Measurements from ENCODE around the gene LDLRAD3. TPM values are rescaled to one million over a fixed set of nuclear protein-coding genes. Genes with fewer than 3 reads are reported as not detected.
A peak's percentile ranks its signal among the peaks of the same experiment; 100 is the strongest.

The LDLRAD3 gene
- total RNA-seq, 1 donor: 3.9 TPM

DNA sequence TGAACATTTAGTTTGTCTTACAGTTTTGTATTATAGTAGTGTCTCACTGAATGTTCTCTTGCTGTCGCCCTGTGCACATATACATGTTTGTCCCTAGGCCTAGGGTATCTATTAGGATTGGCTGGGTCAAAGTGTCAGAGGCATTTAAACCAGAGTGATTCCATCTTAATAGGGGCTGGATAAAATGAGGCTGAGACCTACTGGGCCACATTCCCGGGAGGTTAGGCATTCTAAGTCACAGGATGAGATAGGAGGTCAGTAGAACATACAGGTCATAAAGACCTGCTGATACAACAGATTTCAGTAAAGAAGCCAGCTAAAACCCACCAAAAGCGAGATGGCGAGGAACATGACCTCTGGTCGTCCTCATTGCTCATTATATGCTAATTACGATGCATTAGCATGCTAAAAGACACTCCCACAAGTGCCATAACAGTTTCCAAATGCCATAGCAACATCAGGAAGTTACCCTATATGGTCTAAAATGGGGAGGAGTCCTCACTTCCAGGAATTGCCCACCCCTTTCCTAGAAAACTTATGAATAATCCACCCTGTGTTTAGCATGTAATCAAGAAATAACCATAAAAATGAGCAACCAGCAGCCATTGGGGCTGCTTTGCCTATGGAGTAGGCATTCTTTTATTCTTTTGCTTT, 82.6 kb downstream of the LDLRAD3 start:
- no peak for DNase-seq (ENCODE audit: low read depth)
- TF ChIP-seq, protein P1, sequence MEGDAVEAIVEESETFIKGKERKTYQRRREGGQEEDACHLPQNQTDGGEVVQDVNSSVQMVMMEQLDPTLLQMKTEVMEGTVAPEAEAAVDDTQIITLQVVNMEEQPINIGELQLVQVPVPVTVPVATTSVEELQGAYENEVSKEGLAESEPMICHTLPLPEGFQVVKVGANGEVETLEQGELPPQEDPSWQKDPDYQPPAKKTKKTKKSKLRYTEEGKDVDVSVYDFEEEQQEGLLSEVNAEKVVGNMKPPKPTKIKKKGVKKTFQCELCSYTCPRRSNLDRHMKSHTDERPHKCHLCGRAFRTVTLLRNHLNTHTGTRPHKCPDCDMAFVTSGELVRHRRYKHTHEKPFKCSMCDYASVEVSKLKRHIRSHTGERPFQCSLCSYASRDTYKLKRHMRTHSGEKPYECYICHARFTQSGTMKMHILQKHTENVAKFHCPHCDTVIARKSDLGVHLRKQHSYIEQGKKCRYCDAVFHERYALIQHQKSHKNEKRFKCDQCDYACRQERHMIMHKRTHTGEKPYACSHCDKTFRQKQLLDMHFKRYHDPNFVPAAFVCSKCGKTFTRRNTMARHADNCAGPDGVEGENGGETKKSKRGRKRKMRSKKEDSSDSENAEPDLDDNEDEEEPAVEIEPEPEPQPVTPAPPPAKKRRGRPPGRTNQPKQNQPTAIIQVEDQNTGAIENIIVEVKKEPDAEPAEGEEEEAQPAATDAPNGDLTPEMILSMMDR (IDR thresholded peaks at IDR 0.05; ENCODE audit: insufficient read depth, low read depth, low read length): no peak
- no peak overlapping the region for H3K4me3 ChIP-seq (ENCODE audit: low read depth, low read length)

DNA sequence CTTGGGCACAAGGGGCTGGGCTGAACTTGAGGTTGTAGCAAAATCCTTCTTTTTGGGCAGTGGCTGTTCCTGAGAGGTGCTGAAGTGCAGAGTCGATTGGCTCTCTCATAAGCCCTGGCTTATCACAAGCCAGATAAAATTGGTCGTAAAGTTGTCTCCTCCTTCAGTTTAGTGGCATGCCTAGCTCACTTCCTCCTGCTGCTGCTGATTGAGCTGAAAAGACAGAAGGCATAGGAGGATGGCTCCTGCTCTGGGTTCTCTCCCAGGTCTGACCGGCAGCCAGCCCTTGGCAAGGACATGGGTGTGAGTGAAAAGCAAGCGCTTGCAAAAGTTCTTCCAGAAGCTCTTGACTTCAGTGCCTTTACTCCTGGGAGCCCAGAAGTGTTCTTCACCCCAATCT, 83.9 kb downstream of the LDLRAD3 start:
- no peak overlapping the region for H3K4me3 ChIP-seq (ENCODE audit: low read depth, low read length)
- TF ChIP-seq, protein P1 (IDR thresholded peaks at IDR 0.05; ENCODE audit: insufficient read depth, low read depth, low read length): no peak
- peak; percentile 79 for DNase-seq (ENCODE audit: low read depth)

DNA sequence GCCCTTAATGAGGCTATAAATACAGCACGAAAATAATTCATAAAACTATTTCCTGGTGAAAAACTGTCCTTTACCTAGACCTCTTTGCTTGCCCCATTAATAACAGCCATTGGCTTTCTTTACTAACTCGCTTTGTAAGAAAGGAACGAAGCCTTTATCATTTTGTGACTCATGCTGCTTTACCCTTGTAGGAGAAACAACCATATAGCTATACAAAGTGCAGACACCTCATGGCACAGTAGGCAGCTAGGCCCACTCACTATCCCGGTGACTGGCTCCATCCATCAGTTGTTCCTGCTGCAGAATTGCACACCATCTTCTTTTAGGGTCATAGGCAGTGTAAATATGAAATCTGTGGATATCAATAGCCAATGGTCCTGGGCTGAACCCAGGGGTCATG, 85.8 kb downstream of the LDLRAD3 start:
- DNase-seq (ENCODE audit: low read depth): no peak
- H3K4me3 ChIP-seq (ENCODE audit: low read depth, low read length): no peak overlapping the region
- TF ChIP-seq, protein P1 (IDR thresholded peaks at IDR 0.05; ENCODE audit: insufficient read depth, low read depth, low read length): no peak

DNA sequence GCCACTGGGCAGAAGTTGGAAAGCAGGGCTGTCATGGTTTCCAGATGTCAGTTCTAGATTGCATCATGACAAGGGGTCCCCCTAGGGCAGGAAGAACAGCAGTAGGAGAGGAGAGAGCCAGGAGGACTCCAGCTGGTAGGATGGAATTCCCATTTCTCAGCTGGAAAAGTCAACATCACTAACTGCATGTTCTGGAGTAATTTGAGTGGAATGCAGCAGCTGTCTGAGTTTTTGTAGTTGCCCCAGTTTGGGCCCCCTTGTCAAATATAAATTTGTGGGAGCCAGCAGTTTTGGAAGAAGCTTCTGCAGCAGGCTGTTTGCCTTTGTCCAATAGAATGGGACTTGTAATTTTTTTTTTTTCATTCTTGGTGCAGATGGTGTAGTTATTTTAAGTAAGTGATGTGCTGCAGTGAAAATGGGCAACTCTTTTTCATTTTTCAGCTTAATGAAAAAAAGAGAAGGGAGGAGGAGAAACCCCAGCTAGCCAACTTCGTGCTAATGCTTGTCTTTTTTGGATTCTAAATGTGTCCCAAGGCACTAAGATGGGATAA, 86.9 kb downstream of the LDLRAD3 start:
- no peak overlapping the region for H3K4me3 ChIP-seq (ENCODE audit: low read depth, low read length)
- TF ChIP-seq, protein P1 (IDR thresholded peaks at IDR 0.05; ENCODE audit: insufficient read depth, low read depth, low read length): no peak
- peak; percentile 77 for DNase-seq (ENCODE audit: low read depth)

DNA sequence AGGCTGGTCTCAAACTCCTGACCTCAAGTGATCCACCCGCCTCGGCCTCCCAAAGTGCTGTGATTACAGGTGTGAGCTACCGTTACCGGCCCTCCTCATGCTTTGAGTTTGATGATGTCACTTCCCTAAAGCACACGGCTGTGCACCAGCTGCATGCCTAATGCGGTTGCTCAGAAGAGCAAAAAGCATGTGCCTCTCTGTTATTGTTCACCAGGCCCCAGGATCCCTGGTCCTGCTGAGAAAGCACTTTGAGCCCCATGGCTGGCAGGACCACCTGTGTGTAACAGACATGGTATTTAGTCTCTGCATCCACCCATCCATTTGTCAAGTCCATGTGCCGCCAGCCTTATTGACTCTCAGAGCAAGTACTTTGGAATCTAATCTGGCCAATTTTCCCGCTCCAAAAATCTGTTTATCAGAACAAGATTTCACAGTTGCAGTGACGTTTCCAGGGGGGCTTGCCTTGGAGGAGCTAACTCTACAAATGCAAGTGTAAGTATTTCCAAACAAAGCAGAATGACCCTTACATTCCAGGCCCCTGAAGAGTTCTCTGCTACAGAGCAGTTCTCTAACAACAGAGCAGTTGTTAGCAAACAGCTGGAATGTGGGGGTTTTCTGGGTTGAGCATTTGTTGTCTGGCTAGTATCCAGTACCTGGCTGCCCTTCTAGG, 89.4 kb downstream of the LDLRAD3 start:
- no peak for DNase-seq (ENCODE audit: low read depth)
- no peak overlapping the region for H3K4me3 ChIP-seq (ENCODE audit: low read depth, low read length)
- TF ChIP-seq, protein P1 (IDR thresholded peaks at IDR 0.05; ENCODE audit: insufficient read depth, low read depth, low read length): no peak

DNA sequence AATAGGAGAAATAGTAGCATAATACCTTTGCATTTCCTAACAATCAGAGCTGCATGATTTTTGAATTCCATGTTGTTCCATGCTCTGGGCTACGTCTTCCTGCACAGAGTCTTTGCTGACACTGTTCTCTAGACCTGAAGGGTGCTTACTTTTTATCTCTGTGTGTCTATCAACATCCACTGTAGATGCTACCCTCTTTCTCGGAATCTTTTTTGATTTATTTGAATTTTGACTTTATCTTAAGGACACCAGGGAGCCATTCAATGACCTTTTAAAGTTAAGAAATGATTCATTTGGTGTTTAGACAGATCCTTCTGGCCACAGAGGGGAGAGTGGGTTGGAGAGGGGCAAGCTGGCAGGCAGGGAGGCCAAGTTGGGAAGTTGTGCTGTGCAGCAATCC, 90.1 kb downstream of the LDLRAD3 start:
- DNase-seq (ENCODE audit: low read depth): no peak

More for the DNA sequence above, 90.1 kb downstream of the LDLRAD3 start:
- no peak overlapping the region for H3K4me3 ChIP-seq (ENCODE audit: low read depth, low read length)
- TF ChIP-seq, protein P1 (IDR thresholded peaks at IDR 0.05; ENCODE audit: insufficient read depth, low read depth, low read length): no peak

Measured in fibroblast of villous mesenchyme (primary cell).